Tibial nerve (tissue), 4 donors: ENCODE results near the gene UTF1.

ENCODE experiments used
- CTCF ChIP-seq, 5 experiments: fragments of 200-600 bp in 3 of 5; fragments of 450-650 bp in 2 of 5; sonication (generic) in 3 of 5; IDR thresholded peaks; one replicate each; pipeline ENCODE4 v1.5.1; 2016 to 2019; ENCODE audit warnings: antibody characterized with exemption in 5 of 5, mild to moderate bottlenecking in 3 of 5, moderate library complexity in 2 of 5
- EP300 ChIP-seq, 2 donors: sonication (generic); formaldehyde crosslinking; IDR thresholded peaks; one replicate each; pipeline ENCODE4 v1.6.1; 2017; ENCODE audit warnings: antibody characterized with exemption in 2 of 2, mild to moderate bottlenecking in 1 of 2
- POLR2A ChIP-seq, 2 donors: fragments of 450-650 bp; IDR thresholded peaks; one replicate each; pipeline ENCODE4 v1.6.1; 2017; ENCODE audit warnings: antibody characterized with exemption in 2 of 2, mild to moderate bottlenecking in 2 of 2, moderate library complexity in 2 of 2

- TF ChIP-seq CTCF (IDR thresholded peaks at IDR 0.05) (no peak), POLR2A (IDR thresholded peaks at IDR 0.05) (no peak), EP300 (IDR thresholded peaks at IDR 0.05) (no peak)
Observed at GRCh38 chr10:133210398-133211140, 19.4 kb upstream of the UTF1 start.
